Measurements from ENCODE around the gene RMND5B.

GRCh38 chr5:178094345-178094744, 36.5 kb upstream of the RMND5B start:
- no peak for TF ChIP-seq TAF1 (IDR thresholded peaks at IDR 0.05; ENCODE audit: borderline replicate concordance, insufficient read depth, low read length)
- TF ChIP-seq, protein P1, sequence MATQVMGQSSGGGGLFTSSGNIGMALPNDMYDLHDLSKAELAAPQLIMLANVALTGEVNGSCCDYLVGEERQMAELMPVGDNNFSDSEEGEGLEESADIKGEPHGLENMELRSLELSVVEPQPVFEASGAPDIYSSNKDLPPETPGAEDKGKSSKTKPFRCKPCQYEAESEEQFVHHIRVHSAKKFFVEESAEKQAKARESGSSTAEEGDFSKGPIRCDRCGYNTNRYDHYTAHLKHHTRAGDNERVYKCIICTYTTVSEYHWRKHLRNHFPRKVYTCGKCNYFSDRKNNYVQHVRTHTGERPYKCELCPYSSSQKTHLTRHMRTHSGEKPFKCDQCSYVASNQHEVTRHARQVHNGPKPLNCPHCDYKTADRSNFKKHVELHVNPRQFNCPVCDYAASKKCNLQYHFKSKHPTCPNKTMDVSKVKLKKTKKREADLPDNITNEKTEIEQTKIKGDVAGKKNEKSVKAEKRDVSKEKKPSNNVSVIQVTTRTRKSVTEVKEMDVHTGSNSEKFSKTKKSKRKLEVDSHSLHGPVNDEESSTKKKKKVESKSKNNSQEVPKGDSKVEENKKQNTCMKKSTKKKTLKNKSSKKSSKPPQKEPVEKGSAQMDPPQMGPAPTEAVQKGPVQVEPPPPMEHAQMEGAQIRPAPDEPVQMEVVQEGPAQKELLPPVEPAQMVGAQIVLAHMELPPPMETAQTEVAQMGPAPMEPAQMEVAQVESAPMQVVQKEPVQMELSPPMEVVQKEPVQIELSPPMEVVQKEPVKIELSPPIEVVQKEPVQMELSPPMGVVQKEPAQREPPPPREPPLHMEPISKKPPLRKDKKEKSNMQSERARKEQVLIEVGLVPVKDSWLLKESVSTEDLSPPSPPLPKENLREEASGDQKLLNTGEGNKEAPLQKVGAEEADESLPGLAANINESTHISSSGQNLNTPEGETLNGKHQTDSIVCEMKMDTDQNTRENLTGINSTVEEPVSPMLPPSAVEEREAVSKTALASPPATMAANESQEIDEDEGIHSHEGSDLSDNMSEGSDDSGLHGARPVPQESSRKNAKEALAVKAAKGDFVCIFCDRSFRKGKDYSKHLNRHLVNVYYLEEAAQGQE (IDR thresholded peaks at IDR 0.05; ENCODE audit: insufficient read depth in 1 of 2, low read depth in 2 of 2, low read length in 2 of 2), result no peak
